ENCODE data around the gene PHF14.

GRCh38 chr7:11082552-11083213, 109.0 kb downstream of the PHF14 start:
- no peak for TF ChIP-seq EZH2 (IDR thresholded peaks at IDR 0.05; ENCODE audit: insufficient read depth, poor library complexity, severe bottlenecking)
- no peak for TF ChIP-seq EZH2phosphoT487 (IDR thresholded peaks at IDR 0.05; ENCODE audit: insufficient read depth, low read depth)

Data from GM23248 (cell line).